ENCODE data around the gene PARP1. TPM values are rescaled to one million over a fixed set of nuclear protein-coding genes. Genes with fewer than 3 reads are reported as not detected.

PARP1 gene
- total RNA-seq, 2 experiments from 2014 or later = 532 to 594 TPM

- CTCF ChIA-PET (ENCODE audit: unreplicated experiment) = no interaction called here
- Histone ChIP-seq H3K27ac (ENCODE audit: low read depth, low read length, poor library complexity, severe bottlenecking) (no peak overlapping the region), H3K36me3 (ENCODE audit: insufficient read depth, low read length) (peaks cover 100% of the 10 kb centered on the region), H3K4me1 (ENCODE audit: insufficient read depth, low read length, poor library complexity, severe bottlenecking) (no peaks in the 10 kb centered on the region), H3K79me2 (ENCODE audit: insufficient read depth, low read depth, low read length) (no peaks in the 10 kb centered on the region), H2AFZ (ENCODE audit: low read length) (no peak overlapping the region), H3K4me3 (ENCODE audit: low read depth, low read length, poor library complexity, severe bottlenecking) (no peak overlapping the region), H3K4me2 (ENCODE audit: low read length) (no peak overlapping the region), H3K9me2 (ENCODE audit: insufficient read depth, low read length) (no peaks in the 10 kb centered on the region), H3K9me3 (ENCODE audit: low read length) (no peaks in the 10 kb centered on the region), H4K20me1 (ENCODE audit: insufficient read depth, low read length) (no peaks in the 10 kb centered on the region)
- POLR2A ChIA-PET = no interaction called here
- BruUV-seq (replicated peaks) = no TSS peak
- TF ChIP-seq EZH2phosphoT487 (IDR thresholded peaks at IDR 0.05; ENCODE audit: borderline replicate concordance, low read depth, low read length) (no peak), CTCF (conservative IDR thresholded peaks at IDR 0.05; ENCODE audit: low read length) (no peak)
- intact Hi-C loops (cut with micrococcal nuclease; ENCODE audit: unreplicated experiment) = no loop called here
- DNase-seq (ENCODE audit: low spot score) = no peak
Measured at GRCh38 chr1:226382030-226382429, 25.9 kb downstream of the PARP1 start.

GRCh38 chr1:226381226-226381998, 26.5 kb downstream of the PARP1 start:
- no peak for TF ChIP-seq CTCF (conservative IDR thresholded peaks at IDR 0.05; ENCODE audit: low read length)
- no peak for TF ChIP-seq EZH2phosphoT487 (IDR thresholded peaks at IDR 0.05; ENCODE audit: borderline replicate concordance, low read depth, low read length)

DNA sequence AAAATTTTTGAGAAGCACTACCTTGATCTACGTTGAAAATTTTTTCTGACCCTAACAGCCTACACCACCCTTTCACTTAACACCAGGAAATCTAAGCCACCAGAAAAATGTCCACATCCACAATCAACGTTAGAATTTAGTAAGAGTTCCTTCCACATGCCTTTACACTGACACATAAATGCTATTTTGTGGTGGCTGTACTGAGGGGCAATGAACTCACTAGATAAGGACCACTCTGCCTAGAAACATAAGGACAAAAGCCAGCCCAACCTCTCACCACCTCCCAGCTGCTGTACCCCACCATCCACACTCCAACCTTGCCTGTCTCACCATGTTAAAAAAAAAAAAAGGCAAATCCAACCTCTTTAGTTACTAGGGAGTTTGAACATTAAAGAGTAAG, 29.8 kb downstream of the PARP1 start:
- H3K4me2 ChIP-seq (ENCODE audit: low read length) = no peak overlapping the region
- peaks cover 1% of the 10 kb centered on the region for H3K4me1 ChIP-seq (ENCODE audit: insufficient read depth, low read length, poor library complexity, severe bottlenecking)
- H3K9me2 ChIP-seq (ENCODE audit: insufficient read depth, low read length) = no peaks in the 10 kb centered on the region
- no peak overlapping the region for H2AFZ ChIP-seq (ENCODE audit: low read length)
- TF ChIP-seq EZH2phosphoT487 (IDR thresholded peaks at IDR 0.05; ENCODE audit: borderline replicate concordance, low read depth, low read length) (no peak), CTCF (conservative IDR thresholded peaks at IDR 0.05; ENCODE audit: low read length) (no peak)
- POLR2A ChIA-PET = interaction anchor here (0.7 kb wide), 1 partner anchor 14 kb away, joined by 4 read pairs; no protein-coding TSS in a partner anchor
- H3K79me2 ChIP-seq (ENCODE audit: insufficient read depth, low read depth, low read length) = peaks cover 8% of the 10 kb centered on the region; the same call in 1 of the 2 replicates
- H3K9me3 ChIP-seq (ENCODE audit: low read length) = no peaks in the 10 kb centered on the region
- intact Hi-C loops (cut with micrococcal nuclease; ENCODE audit: unreplicated experiment) = no loop called here
- CTCF ChIA-PET (ENCODE audit: unreplicated experiment) = interaction anchor here (1.1 kb wide), 1 partner anchor 26 kb away, joined by 3 read pairs; no protein-coding TSS in a partner anchor
- BruUV-seq (replicated peaks) = no TSS peak
- DNase-seq (ENCODE audit: low spot score) = no peak
- no peak overlapping the region for H3K27ac ChIP-seq (ENCODE audit: low read depth, low read length, poor library complexity, severe bottlenecking)
- no peaks in the 10 kb centered on the region for H4K20me1 ChIP-seq (ENCODE audit: insufficient read depth, low read length)
- H3K4me3 ChIP-seq (ENCODE audit: low read depth, low read length, poor library complexity, severe bottlenecking) = no peak overlapping the region
- H3K36me3 ChIP-seq (ENCODE audit: insufficient read depth, low read length) = peaks cover 100% of the 10 kb centered on the region

More at GRCh38 chr1:226381226-226381998, 26.5 kb downstream of the PARP1 start:
- H3K9me2 ChIP-seq (ENCODE audit: insufficient read depth, low read length) = no peaks in the 10 kb centered on the region
- no TSS peak for BruUV-seq (replicated peaks)
- H3K36me3 ChIP-seq (ENCODE audit: insufficient read depth, low read length) = peaks cover 100% of the 10 kb centered on the region
- no peaks in the 10 kb centered on the region for H4K20me1 ChIP-seq (ENCODE audit: insufficient read depth, low read length)
- intact Hi-C loops (cut with micrococcal nuclease; ENCODE audit: unreplicated experiment) = no loop called here
- ChIA-PET POLR2A (interaction anchor here (1.2 kb wide), 1 partner anchor 16 kb away, joined by 3 read pairs; no protein-coding TSS in a partner anchor), CTCF (ENCODE audit: unreplicated experiment) (no interaction called here)
- H2AFZ ChIP-seq (ENCODE audit: low read length) = no peak overlapping the region
- H3K79me2 ChIP-seq (ENCODE audit: insufficient read depth, low read depth, low read length) = no peaks in the 10 kb centered on the region
- no peaks in the 10 kb centered on the region for H3K9me3 ChIP-seq (ENCODE audit: low read length)
- no peak overlapping the region for H3K4me2 ChIP-seq (ENCODE audit: low read length)
- H3K4me3 ChIP-seq (ENCODE audit: low read depth, low read length, poor library complexity, severe bottlenecking) = no peak overlapping the region
- no peak for DNase-seq (ENCODE audit: low spot score)
- H3K27ac ChIP-seq (ENCODE audit: low read depth, low read length, poor library complexity, severe bottlenecking) = no peak overlapping the region
- no peaks in the 10 kb centered on the region for H3K4me1 ChIP-seq (ENCODE audit: insufficient read depth, low read length, poor library complexity, severe bottlenecking)
